Fibroblast of lung (primary cell): Measurements from ENCODE around the gene ELAVL1. TPM values are rescaled to one million over a fixed set of nuclear protein-coding genes. Genes with fewer than 3 reads are reported as not detected.

Source experiments
- DNase-seq, 2 donors: peaks; one replicate each; pipeline versions ENCODE4 v3.0.0 to v3.0.0-alpha.2; 2010; ENCODE audit warnings: low read depth in 2 of 2
- H2AFZ ChIP-seq: 2 replicates; pipeline ENCODE4 v1.5.1; 2012; ENCODE audit warnings: low read length, control low read depth, inconsistent platforms
- H3K27ac ChIP-seq: 2 replicates; pipeline ENCODE4 v1.5.1; 2011; ENCODE audit warnings: low read length, control low read depth; ENCODE audit not compliant: insufficient read depth
- H3K27me3 ChIP-seq: 2 replicates; pipeline ENCODE4 v1.5.1; 2011; ENCODE audit warnings: mild to moderate bottlenecking, low read length; ENCODE audit not compliant: control insufficient read depth, insufficient read depth
- H3K36me3 ChIP-seq: 2 replicates; pipeline ENCODE4 v1.5.1; 2011; ENCODE audit warnings: low read length; ENCODE audit not compliant: control insufficient read depth, insufficient read depth
- H3K4me1 ChIP-seq: 2 replicates; pipeline ENCODE4 v1.5.1; 2011; ENCODE audit warnings: low read length; ENCODE audit not compliant: control insufficient read depth, insufficient read depth; ENCODE audit errors: extremely low read depth
- H3K4me2 ChIP-seq: 2 replicates; pipeline ENCODE4 v1.5.1; 2011; ENCODE audit warnings: low read length, control low read depth; ENCODE audit not compliant: insufficient read depth; ENCODE audit errors: extremely low read depth
- H3K4me3 ChIP-seq, 4 experiments: fragments of 200-600 bp in 1 of 4; sonication (generic) in 1 of 4; replicated peaks in 1 of 4; 2 replicates each; pipeline ENCODE4 v1.5.1; 2011 to 2016; ENCODE audit warnings: low read length in 4 of 4, low read depth in 3 of 4, mild to moderate bottlenecking in 3 of 4, control low read depth in 2 of 4, inconsistent platforms in 1 of 4, mixed read lengths in 1 of 4; ENCODE audit not compliant: insufficient read depth in 1 of 4; ENCODE audit errors: control extremely low read depth in 1 of 4
- H3K79me2 ChIP-seq: 2 replicates; pipeline ENCODE4 v1.5.1; 2012; ENCODE audit warnings: mild to moderate bottlenecking, low read length, inconsistent platforms; ENCODE audit not compliant: control insufficient read depth, insufficient read depth
- H3K9ac ChIP-seq: 2 replicates; pipeline ENCODE4 v1.5.1; 2011; ENCODE audit warnings: mild to moderate bottlenecking, low read length, control low read depth; ENCODE audit not compliant: insufficient read depth
- H3K9me3 ChIP-seq: 2 replicates; pipeline ENCODE4 v1.5.1; 2012; ENCODE audit warnings: low read depth, low read length; ENCODE audit not compliant: control insufficient read depth, insufficient read depth
- H4K20me1 ChIP-seq: 2 replicates; pipeline ENCODE4 v1.5.1; 2011; ENCODE audit warnings: low read length; ENCODE audit not compliant: control insufficient read depth, insufficient read depth; ENCODE audit errors: extremely low read depth
- EZH2 ChIP-seq: IDR thresholded peaks from 2 replicates; pipeline ENCODE4 v1.5.1; 2012; ENCODE audit warnings: low read length, control low read depth, mild to moderate bottlenecking; ENCODE audit errors: missing control alignments
- polyA plus RNA-seq, 2 donors: library from polyadenylated mRNA; depleted of rRNA in 1 of 2; stranded (reverse) in 1 of 2; unstranded in 1 of 2; fragments of >200 nt; gene quantifications; 2 replicates each; pipeline ENCODE4 v1.2.1, GENCODE V29; 2011 to 2012; ENCODE audit warnings: missing spikeins in 1 of 2
- total RNA-seq: library from RNA; depleted of rRNA; stranded (reverse); fragments of >200 nt; gene quantifications from 2 replicates; pipeline ENCODE4 v1.2.1, GENCODE V29; 2014
- TF ChIP-seq, protein P1 (sequence below), 2 donors: IDR thresholded peaks in 1 of 2; conservative IDR thresholded peaks in 1 of 2; 1 replicate in 1 of 2; 2 replicates in 1 of 2; pipeline ENCODE4 v1.5.1; 2011 to 2012; ENCODE audit warnings: low read length in 2 of 2, control low read depth in 1 of 2, inconsistent platforms in 1 of 2, low read depth in 1 of 2, mild to moderate bottlenecking in 1 of 2

ELAVL1 gene
- total and polyA plus RNA-seq, 2 donors (not counting 1 experiment from before 2014, with no cell fraction given): 15.2 to 61.6 TPM

DNA sequence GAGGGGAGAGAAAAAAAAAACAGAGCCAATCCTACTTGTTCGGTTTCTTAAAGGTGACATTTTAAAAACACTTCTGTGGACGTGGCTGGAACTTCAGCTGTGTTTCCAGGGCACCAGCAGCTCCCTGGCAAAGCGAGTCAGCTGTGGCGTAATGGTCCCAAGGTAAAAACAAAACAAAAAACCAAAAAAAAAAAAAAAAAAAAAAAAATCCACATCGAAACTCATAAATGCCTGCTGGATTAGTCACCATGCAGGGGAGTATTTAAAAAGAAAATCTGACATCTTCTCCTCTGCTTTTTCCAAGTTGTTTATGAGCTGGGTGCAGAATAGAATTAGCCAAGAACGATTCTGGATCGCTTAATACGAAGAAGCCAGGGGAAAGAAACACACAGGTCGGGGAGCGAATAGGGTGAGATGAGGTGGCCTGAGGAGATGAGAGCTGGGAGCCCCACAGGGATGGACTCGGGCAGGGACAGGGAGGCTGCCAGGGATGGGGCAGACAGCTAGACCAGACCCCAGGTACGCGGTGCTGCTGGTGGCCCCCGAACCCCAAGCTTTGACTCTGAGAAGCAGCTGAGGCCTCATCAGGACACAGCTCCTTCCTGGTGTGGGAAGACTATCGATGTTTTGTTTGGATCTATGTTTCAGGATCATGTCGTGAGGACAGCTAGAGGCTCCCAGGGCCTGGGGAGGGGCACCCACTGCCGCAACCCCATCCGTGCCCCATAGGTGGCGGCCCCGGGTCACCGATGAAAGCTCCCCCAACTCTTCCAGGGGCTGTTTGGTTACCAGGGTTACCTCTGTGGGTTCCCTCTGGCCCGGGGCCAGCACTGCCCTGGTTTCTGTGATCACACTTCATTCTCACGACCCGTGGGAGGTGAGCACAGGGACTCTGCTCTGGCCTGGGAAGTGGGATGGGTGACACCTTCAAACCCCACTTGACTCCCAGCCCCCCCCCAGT, 76.4 kb downstream of the ELAVL1 start:
- Histone ChIP-seq H3K36me3 (peaks cover 30% of the 10 kb centered on the region), H3K4me3 (peak overlapping the region in 2 of 4 experiments; percentile 14 to 21), H3K4me1 (peaks cover 24% of the 10 kb centered on the region), H3K27me3 (no peaks in the 10 kb centered on the region), H3K4me2 (peak overlapping the region; percentile 86), H3K9ac (peak overlapping the region; percentile 64), H4K20me1 (no peaks in the 10 kb centered on the region), H2AFZ (no peak overlapping the region), H3K27ac (peak overlapping the region; percentile 92), H3K79me2 (no peaks in the 10 kb centered on the region), H3K9me3 (no peaks in the 10 kb centered on the region)
- peak; percentile 84 to 85 for DNase-seq
- no peak for TF ChIP-seq EZH2
- TF ChIP-seq, protein P1, sequence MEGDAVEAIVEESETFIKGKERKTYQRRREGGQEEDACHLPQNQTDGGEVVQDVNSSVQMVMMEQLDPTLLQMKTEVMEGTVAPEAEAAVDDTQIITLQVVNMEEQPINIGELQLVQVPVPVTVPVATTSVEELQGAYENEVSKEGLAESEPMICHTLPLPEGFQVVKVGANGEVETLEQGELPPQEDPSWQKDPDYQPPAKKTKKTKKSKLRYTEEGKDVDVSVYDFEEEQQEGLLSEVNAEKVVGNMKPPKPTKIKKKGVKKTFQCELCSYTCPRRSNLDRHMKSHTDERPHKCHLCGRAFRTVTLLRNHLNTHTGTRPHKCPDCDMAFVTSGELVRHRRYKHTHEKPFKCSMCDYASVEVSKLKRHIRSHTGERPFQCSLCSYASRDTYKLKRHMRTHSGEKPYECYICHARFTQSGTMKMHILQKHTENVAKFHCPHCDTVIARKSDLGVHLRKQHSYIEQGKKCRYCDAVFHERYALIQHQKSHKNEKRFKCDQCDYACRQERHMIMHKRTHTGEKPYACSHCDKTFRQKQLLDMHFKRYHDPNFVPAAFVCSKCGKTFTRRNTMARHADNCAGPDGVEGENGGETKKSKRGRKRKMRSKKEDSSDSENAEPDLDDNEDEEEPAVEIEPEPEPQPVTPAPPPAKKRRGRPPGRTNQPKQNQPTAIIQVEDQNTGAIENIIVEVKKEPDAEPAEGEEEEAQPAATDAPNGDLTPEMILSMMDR (conservative IDR thresholded peaks at IDR 0.05 in 1 of 2, IDR thresholded peaks at IDR 0.05 in 1 of 2; ENCODE audit: low read depth in 1 of 2, low read length in 2 of 2): peak; percentile 38 to 42

DNA sequence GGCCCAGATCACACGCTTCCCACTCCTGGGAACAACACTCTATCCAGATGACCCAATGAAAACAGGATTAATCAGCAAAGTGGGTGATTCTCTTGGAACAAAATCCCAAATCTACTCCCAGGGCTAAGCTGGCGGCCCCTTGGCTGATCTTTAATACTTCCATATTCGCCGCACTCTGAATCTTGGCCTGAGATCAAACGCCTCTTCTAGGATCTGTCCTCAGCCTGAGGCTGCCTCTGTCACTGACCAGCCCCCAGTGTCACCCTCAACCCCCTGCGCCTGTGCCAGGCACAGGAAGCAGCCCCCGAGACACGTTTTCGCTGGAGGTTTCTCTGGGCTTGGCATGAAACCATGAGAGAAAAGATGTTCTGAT, 77.1 kb downstream of the ELAVL1 start:
- TF ChIP-seq, protein P1 (conservative IDR thresholded peaks at IDR 0.05 in 1 of 2, IDR thresholded peaks at IDR 0.05 in 1 of 2; ENCODE audit: low read depth in 1 of 2, low read length in 2 of 2): no peak
- no peak for TF ChIP-seq EZH2
- H3K27me3 ChIP-seq: no peaks in the 10 kb centered on the region
- H3K36me3 ChIP-seq: peaks cover 25% of the 10 kb centered on the region
- H3K9ac ChIP-seq: peak overlapping the region; percentile 64
- H3K4me3 ChIP-seq: peak overlapping the region in 2 of 4 experiments; percentile 14 to 21
- H3K79me2 ChIP-seq: no peaks in the 10 kb centered on the region
- peak overlapping the region; percentile 92 for H3K27ac ChIP-seq
- peak overlapping the region; percentile 78 for H3K4me2 ChIP-seq
- no peaks in the 10 kb centered on the region for H4K20me1 ChIP-seq
- peak in 1 of 2 donors; percentile 29 for DNase-seq
- H3K9me3 ChIP-seq: no peaks in the 10 kb centered on the region
- no peak overlapping the region for H2AFZ ChIP-seq
- H3K4me1 ChIP-seq: peaks cover 24% of the 10 kb centered on the region

DNA sequence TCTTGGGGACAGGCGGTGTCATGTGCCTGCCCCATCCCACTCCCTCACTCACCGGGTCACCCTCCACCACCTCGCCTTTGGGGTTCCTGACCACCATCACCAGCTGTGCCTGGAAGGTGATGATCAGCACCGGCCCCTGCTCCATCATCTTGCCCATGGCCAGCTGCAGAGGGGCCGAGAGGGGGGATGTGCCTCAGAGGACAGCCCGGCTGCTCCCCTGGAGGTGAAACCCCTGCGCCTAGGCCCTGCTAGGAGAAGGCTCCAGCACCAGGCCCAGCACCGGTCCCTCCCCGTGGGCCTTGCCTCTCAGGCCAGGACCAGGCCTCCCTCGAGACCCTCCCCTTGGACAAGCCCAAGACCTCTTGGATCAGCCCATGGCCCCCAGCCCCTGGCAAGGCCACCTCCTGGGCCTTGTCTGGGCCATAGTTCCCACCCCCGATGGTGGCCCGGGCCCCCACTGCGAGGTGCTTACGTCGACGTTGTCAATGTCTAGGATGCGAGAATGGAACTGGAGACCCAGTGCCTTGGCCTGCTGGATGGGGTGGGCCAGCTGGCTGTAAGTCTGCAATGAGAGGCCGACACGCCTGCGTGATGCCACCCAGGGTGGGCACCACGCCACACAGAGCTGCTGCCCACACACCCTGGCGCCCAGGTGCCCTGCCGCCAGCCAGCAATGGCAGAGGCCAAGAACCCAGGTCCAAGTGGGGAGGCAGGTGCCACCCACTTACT, 77.7 kb downstream of the ELAVL1 start:
- Histone ChIP-seq H2AFZ (no peak overlapping the region), H3K4me3 (no peak overlapping the region), H3K36me3 (peaks cover 20% of the 10 kb centered on the region), H4K20me1 (no peaks in the 10 kb centered on the region), H3K27ac (peak overlapping the region; percentile 92), H3K9ac (peak overlapping the region; percentile 64), H3K27me3 (no peaks in the 10 kb centered on the region), H3K4me1 (peaks cover 24% of the 10 kb centered on the region), H3K4me2 (peak overlapping the region; percentile 78), H3K79me2 (no peaks in the 10 kb centered on the region), H3K9me3 (no peaks in the 10 kb centered on the region)
- TF ChIP-seq EZH2: no peak
- TF ChIP-seq, protein P1 (conservative IDR thresholded peaks at IDR 0.05 in 1 of 2, IDR thresholded peaks at IDR 0.05 in 1 of 2; ENCODE audit: low read depth in 1 of 2, low read length in 2 of 2): no peak
- no peak for DNase-seq
